Breast epithelium (tissue), 4 donors: ENCODE results near the gene GRPEL1. TPM values are rescaled to one million over a fixed set of nuclear protein-coding genes. Genes with fewer than 3 reads are reported as not detected.

Source experiments
- DNase-seq, 2 donors: peaks; one replicate each; pipeline ENCODE4 v3.0.0-alpha.2; 2019; ENCODE audit warnings: low spot score in 2 of 2
- H3K27ac ChIP-seq, 2 donors: fragments of 200-600 bp; sonication (generic) in 1 of 2; one replicate each; pipeline ENCODE4 v1.5.1; 2016 to 2019; ENCODE audit warnings: mild to moderate bottlenecking in 1 of 2
- H3K27me3 ChIP-seq, 2 donors: fragments of 200-600 bp; sonication (generic) in 1 of 2; one replicate each; pipeline versions ENCODE4 v1.5.1 to v1.6.0; 2017 to 2019; ENCODE audit warnings: control low read depth in 1 of 2, mild to moderate bottlenecking in 1 of 2
- H3K36me3 ChIP-seq: fragments of 200-600 bp; one replicate; pipeline ENCODE4 v1.5.1; 2019
- H3K4me1 ChIP-seq, 2 donors: fragments of 200-600 bp; sonication (generic); one replicate each; pipeline ENCODE4 v1.5.1; 2016 to 2019; ENCODE audit warnings: control low read depth in 1 of 2
- H3K4me3 ChIP-seq, 3 donors: fragments of 200-600 bp; sonication (generic); 1 replicate in 2 of 3; 2 replicates in 1 of 3; pipeline ENCODE4 v1.5.1; 2016 to 2019; ENCODE audit warnings: mild to moderate bottlenecking in 3 of 3, moderate library complexity in 2 of 3
- H3K9me3 ChIP-seq, 2 donors: fragments of 200-600 bp; sonication (generic) in 1 of 2; one replicate each; pipeline ENCODE4 v1.5.1; 2016 to 2019; ENCODE audit warnings: control low read depth in 1 of 2
- CTCF ChIP-seq, 3 donors: fragments of 450-650 bp; IDR thresholded peaks; one replicate each; pipeline ENCODE4 v1.5.1; 2016 to 2017; ENCODE audit warnings: antibody characterized with exemption in 3 of 3, mild to moderate bottlenecking in 3 of 3, moderate library complexity in 3 of 3
- POLR2A ChIP-seq: fragments of 450-650 bp; IDR thresholded peaks from one replicate; pipeline ENCODE4 v1.6.1; 2016; ENCODE audit warnings: antibody characterized with exemption, mild to moderate bottlenecking, moderate library complexity
- POLR2AphosphoS5 ChIP-seq, 3 donors: sonication (generic); formaldehyde crosslinking; IDR thresholded peaks; one replicate each; pipeline ENCODE4 v1.6.1; 2017; ENCODE audit warnings: antibody characterized with exemption in 3 of 3
- intact Hi-C: fragments of 100-400 bp; cut with DNase I; formaldehyde crosslinking; loops from one replicate; pipeline ENCODE4 v1.15.1; 2023; ENCODE audit warnings: low total_unique reads
- total RNA-seq, 3 donors: library from RNA; depleted of rRNA; stranded (reverse); fragments of >200 nt; gene quantifications; one replicate each; pipeline ENCODE4 v1.1.0, GENCODE V29; 2016

GRPEL1 gene
- total RNA-seq, 3 donors from 2014 or later = 20.2 to 24.1 (median 22.6) TPM

GRCh38 chr4:7041246-7041645 lies 26.6 kb downstream of the GRPEL1 start:
- no peak overlapping the region for H3K4me3 ChIP-seq
- intact Hi-C loops = no loop called here
- no peaks in the 10 kb centered on the region for H3K36me3 ChIP-seq
- DNase-seq = no peak
- H3K9me3 ChIP-seq = no peaks in the 10 kb centered on the region
- TF ChIP-seq CTCF (IDR thresholded peaks at IDR 0.05) (no peak), POLR2AphosphoS5 (IDR thresholded peaks at IDR 0.05) (no peak), POLR2A (no peak)
- H3K27ac ChIP-seq = no peak overlapping the region
- no peaks in the 10 kb centered on the region for H3K27me3 ChIP-seq
- peaks cover 4 to 16% of the 10 kb centered on the region in 2 donors for H3K4me1 ChIP-seq

GRCh38 chr4:7040765-7041164 lies 27.1 kb downstream of the GRPEL1 start:
- Histone ChIP-seq H3K27me3 (no peaks in the 10 kb centered on the region), H3K36me3 (no peaks in the 10 kb centered on the region), H3K4me3 (no peak overlapping the region), H3K27ac (no peak overlapping the region), H3K9me3 (no peaks in the 10 kb centered on the region), H3K4me1 (peaks cover 3 to 15% of the 10 kb centered on the region in 2 donors)
- no peak for DNase-seq
- no peak for TF ChIP-seq CTCF (IDR thresholded peaks at IDR 0.05)
- no peak for TF ChIP-seq POLR2A
- TF ChIP-seq POLR2AphosphoS5 (IDR thresholded peaks at IDR 0.05) = no peak
- intact Hi-C loops = no loop called here

GRCh38 chr4:7037425-7037824 lies 30.4 kb downstream of the GRPEL1 start:
- no peak for TF ChIP-seq POLR2A
- TF ChIP-seq CTCF (IDR thresholded peaks at IDR 0.05) = no peak
- TF ChIP-seq POLR2AphosphoS5 (IDR thresholded peaks at IDR 0.05) = no peak
- intact Hi-C loops = no loop called here

GRCh38 chr4:7034262-7035081 lies 33.4 kb downstream of the GRPEL1 start:
- TF ChIP-seq POLR2AphosphoS5 (IDR thresholded peaks at IDR 0.05) (no peak), CTCF (IDR thresholded peaks at IDR 0.05) (no peak), POLR2A (no peak)
- intact Hi-C loops = no loop called here
- Histone ChIP-seq H3K4me1 (no peaks in the 10 kb centered on the region), H3K4me3 (no peak overlapping the region), H3K36me3 (peaks cover 11% of the 10 kb centered on the region), H3K27ac (peak overlapping the region; percentile 40 to 66), H3K27me3 (no peaks in the 10 kb centered on the region), H3K9me3 (no peaks in the 10 kb centered on the region)
- no peak for DNase-seq

More at GRCh38 chr4:7037425-7037824, 30.4 kb downstream of the GRPEL1 start:
- no peaks in the 10 kb centered on the region for H3K36me3 ChIP-seq
- no peak for DNase-seq
- no peak overlapping the region for H3K27ac ChIP-seq
- no peaks in the 10 kb centered on the region for H3K9me3 ChIP-seq
- no peaks in the 10 kb centered on the region for H3K27me3 ChIP-seq
- peaks cover 3 to 4% of the 10 kb centered on the region in 2 donors for H3K4me1 ChIP-seq
- no peak overlapping the region for H3K4me3 ChIP-seq

GRCh38 chr4:7032596-7032995 lies 35.3 kb downstream of the GRPEL1 start:
- intact Hi-C loops = no loop called here
- Histone ChIP-seq H3K27me3 (no peaks in the 10 kb centered on the region), H3K4me3 (no peak overlapping the region), H3K27ac (no peak overlapping the region), H3K36me3 (peaks cover 11% of the 10 kb centered on the region), H3K9me3 (no peaks in the 10 kb centered on the region), H3K4me1 (no peaks in the 10 kb centered on the region)
- DNase-seq = no peak
- TF ChIP-seq POLR2AphosphoS5 (IDR thresholded peaks at IDR 0.05) (no peak), CTCF (IDR thresholded peaks at IDR 0.05) (no peak), POLR2A (no peak)
